T-helper 1 cell (primary cell): Measurements from ENCODE around the gene KCNK18.

ENCODE experiments used
- DNase-seq, 5 donors: peaks; one replicate each; pipeline ENCODE4 v3.0.0-alpha.2; 2012 to 2020
- total RNA-seq, 4 donors: gene quantifications; one replicate each; lab custom pipeline; 2026; lab: John Stamatoyannopoulos, UW

KCNK18 gene
- total RNA-seq: 0 reads per million in 4 donors

DNA sequence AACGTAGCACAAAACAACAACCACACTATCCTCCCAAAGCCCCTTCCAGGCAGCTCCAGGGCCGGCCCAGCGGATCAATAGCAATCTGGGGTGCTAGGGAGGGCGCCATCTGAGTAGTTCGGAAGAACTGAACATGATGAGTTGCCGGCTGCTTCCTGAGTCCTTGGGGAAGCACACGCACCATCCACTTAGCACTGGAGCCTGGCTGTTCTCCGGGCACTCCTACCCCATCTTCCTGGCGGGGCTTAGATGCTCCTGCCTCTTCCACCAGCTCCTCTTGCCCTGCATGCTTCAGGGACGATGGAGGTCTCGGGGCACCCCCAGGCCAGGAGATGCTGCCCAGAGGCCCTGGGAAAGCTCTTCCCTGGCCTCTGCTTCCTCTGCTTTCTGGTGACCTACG, at the start of gene KCNK18:
TSS of gene KCNK18 (plus strand) at position 301 of the 400 bp plus-strand sequence. CDS start at position 301, 0 bp downstream.
- no peak for DNase-seq

DNA sequence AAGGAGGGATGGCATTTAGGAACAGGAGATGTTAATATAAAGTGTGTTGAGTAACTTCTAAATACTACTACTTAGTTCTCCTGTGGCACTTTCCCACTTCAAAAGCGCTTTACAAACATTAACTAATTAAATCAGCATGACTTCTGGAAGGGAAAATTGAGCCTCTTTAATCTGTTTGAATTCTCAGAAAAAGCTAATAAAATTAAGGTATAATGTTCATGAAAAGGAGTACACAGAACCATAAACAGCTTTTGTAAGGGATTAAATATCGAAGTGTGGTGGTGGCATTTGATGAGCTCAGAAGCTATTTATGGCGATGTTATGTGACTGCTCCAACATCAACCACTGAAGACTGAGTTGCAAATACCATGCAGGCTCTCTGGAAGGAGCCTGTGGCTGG, 49.0 kb upstream of the KCNK18 start:
- no peak for DNase-seq

DNA sequence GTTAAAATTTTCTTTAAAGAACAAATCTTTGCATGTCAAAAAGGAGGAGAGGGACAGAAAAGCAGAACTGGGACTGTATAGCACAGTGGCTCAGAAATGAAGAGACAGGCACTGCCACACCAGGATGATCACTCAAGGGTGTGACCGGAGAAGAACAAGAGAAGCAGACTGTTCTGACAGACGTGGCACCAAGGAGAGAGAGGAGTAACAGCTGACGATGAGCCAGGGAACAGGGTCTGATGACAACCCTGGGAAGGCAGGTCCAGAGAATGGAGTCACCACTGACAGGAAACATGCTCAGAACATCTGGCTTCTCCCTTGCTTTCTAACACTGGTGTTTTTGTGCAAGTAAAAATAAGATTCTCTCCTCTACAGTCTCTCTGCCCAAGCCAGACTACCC, 44.6 kb upstream of the KCNK18 start:
- no peak for DNase-seq

DNA sequence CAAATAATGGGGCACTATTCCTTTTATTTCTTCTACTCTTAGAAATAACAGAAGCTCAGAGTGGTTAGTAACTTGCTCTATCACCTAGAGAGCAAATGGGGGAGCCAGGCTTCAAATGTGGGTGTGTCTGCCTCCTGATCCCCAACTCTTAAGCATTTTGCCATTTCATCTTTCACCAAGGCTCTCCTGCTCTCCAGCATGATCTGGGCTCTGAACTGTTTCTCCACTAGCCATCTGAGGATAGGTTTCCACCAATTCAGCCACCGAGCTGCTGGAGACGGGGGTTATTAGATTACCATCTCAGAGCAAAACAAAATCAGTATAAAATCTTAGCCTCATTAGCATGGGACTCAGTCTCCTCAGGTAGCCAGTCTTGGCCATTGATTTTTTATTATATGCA, 39.0 kb upstream of the KCNK18 start:
- DNase-seq: no peak

DNA sequence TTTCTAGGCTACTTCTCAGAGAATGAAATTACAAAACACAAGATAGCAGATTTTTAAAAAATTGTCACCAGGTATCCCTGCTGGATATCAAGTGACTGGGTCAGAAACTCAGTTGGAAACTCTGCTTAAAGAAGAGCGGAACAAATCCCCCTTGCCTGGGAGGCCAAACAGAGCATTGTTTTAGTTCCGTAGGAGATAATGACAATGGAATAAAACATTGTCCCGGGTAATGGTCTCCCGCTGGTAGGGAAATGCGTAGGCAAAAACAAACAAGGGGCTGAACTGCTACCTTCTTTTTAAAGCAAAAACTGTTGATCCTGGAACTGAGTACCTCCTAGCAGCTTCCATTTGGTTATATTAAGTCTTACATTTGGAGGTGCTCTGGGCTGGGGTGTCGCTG, 37.9 kb upstream of the KCNK18 start:
- no peak for DNase-seq

DNA sequence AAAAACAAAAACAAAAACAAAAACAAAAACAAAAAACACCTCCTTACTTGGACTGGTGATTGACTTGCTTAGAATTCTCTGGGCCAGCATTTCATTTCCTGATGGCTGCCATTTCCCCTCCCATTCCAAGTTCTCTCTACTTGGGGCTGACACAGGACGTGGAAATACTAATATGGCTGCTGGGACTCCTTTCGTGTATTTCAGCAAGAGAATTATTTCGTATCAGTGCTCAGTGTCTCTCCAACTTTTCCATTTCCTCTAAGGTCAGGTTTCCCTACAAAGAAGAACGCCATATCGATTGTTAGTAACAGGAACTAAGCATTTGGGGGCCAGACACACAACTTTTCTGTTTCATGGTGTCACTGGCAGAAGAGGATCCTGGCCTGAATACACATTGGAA, 36.7 kb upstream of the KCNK18 start:
- DNase-seq: no peak

DNA sequence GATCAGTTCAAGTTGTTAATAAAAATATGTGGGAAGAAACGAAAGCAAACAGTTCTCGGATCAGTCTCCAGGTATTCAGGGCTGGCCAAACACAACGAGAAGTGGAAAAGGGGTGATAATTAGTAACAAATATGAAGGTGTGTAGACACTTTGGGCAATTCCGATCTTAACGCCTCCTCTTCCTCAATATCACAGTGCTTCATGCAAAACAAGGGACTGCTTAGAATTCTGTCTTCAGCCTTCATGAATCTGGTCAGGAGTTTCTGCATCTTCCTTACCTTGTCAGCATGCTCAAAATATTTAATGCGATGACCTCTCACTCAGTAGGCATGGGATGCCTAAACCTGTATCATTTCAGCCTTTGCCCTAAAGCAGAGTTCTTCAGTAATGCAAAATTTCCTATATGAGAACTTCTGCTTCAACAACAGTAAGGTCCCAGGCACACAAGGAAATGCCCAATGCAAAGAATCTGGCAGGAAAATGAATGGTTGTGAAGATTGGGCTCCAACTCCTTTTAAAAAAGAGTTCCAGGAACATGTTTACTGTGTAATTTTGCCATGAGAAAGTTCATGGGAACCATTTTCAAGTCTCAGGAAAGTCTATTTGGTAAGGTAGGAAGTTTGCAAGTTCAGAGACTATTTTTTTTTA, 35.8 kb upstream of the KCNK18 start:
- no peak for DNase-seq

DNA sequence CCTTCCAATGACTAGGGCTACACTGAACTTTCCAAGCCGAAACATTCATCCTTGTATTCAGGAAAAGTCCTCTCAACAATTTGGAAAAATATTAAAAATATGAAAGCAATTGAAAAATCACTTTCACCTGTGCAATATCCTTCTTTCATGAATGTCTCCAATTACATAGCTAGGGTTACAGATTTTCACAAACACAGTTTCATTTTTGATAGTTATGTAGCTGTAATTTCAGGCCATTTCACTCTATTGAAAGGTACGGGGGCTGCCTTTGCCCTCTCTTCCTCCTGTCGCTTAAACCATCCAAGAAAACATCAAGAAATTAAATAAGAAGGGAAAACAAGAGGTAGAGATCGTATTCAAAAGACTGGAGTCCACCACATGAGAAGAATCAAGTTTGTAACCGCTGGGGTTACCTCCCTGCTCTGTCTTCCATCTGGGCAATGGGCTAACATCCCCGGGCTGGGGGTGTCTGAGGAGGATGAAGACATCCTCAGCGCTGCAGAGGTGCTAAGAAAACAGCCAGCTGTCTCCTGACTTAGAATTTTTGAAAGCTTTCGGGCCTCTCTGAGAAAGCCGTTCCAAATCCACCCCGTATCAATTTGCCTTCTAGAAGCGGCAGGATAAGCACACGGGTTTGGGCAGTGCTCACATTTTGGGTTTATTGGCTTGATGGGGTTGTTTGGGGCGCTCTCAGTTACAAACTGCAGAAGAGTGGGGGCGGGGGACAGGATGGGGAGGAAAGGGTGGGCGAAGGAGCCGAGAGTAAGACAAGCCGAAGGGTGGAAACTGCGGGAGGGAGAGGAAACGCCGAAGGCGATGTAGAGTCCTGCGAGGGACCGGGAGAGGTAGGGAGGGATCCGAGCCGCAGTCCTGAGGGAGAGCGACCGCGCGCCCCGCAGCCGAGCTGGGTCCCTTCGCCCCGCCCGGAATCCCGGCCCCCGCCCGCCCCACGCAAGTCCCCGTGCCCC, 34.9 kb upstream of the KCNK18 start:
- no peak for DNase-seq

DNA sequence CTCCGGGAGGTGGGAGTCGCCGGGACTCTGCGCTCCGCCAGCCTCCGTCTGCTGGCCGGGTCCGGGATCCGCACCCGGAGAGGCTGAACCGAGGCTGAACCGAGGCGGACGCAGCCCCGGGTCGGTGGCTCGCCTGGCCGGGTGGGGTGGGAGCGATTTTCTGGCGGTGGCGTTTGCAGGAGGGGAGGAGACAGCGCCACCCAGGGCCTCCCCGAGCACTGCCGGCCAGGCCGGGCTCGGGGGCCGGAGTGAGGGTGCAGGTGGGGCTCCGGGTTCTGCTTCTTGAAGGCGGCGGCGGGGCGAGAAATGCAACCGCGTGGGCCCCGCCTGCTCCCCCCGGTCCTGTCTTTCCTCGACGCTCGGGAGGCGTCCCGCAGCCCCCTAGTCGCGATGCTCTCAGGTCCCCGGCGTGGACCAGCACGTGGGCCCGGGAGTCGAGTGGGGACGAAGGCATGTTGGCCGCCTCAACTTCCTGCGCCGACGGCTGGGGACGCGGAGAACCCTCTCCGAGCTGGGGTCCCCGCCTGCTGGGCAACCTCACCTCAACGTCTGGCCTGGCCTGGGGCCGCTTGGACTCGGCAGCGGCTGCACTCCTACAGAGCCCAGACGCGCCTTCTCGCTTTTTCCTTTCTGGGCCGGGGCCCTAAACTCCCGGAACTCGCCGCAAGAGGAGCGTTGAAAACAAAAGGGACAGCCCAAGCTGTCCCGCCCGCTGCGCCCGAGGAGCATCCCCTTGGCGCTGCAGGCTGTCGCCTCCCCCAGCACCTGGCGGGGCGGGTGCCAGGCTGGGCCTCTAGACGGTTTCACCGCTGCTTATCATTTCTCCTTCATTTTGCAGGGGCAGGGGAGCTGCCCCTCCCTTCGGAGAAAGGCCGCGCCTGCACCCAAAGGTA, 34.0 kb upstream of the KCNK18 start:
- DNase-seq: no peak

DNA sequence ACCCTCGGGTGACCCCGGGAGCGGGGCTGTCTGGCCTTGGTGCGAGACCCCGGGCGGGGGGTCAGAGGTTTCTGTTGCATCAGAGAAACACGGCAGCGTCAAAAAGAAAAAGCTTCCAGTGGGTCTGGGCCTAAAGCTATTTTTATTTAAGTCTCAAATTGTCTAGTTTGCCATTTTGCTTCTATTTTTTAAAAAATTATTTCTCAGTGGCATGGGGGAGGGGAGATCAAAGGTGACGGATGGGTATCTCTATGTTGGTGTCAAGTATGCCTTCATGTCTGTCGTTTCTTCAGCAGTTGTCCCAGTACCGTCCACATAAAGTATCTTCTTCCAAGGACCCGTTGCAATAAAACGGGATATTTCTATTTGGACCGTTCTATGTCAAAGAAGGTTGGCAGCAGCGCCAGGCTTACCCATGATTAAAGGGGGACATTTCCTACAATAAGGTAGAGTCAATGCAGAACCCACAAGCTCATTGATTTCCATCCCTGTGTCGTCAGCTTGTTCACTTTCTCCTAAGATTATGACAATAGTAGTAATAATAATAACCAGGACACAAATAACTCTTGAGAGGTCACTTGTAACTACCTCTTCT, 33.2 kb upstream of the KCNK18 start:
- DNase-seq: no peak

DNA sequence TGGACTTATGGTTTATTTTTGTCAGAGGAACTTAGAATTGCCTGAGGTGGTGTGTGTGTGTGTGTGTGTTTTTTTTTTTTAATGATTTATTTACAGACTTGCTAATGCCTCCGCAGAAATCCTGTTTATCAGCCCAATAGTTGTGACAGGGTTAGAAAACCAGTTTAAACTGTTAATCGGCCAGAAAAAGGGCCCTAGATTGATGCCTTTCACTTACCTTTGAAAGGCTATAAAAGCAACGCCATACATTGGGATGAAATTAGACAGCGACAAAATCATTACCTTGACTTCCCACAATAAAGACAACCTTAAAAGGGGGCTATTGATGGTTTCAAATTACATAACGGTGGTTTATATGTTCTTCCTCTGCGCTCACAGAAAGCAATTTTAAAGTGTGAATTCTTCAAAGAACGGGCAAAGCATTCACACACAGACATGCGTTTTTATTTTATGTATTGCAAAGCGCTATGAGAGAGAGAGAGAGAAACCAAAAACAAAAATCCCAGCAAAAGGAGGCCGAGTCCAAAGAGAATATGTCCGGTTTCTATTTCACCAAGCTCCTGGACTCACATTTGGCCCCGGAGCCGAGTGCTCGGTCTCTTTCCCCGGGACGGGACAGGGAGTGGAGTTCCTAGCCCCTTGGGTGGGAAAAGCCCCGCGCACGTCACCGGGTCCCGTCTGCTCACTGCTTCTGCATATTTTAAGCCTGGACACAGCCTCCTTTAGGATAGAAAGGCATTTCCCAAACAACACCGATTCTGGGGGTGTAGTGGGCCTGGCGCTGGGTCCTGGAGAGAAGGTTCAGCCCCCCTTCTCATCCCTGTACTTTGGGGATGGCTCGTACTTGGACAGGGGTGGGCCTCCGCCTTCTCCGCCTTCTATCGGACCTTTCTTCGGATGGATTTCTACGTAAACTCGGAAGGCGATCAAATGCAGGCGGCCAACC, 32.4 kb upstream of the KCNK18 start:
- no peak for DNase-seq

DNA sequence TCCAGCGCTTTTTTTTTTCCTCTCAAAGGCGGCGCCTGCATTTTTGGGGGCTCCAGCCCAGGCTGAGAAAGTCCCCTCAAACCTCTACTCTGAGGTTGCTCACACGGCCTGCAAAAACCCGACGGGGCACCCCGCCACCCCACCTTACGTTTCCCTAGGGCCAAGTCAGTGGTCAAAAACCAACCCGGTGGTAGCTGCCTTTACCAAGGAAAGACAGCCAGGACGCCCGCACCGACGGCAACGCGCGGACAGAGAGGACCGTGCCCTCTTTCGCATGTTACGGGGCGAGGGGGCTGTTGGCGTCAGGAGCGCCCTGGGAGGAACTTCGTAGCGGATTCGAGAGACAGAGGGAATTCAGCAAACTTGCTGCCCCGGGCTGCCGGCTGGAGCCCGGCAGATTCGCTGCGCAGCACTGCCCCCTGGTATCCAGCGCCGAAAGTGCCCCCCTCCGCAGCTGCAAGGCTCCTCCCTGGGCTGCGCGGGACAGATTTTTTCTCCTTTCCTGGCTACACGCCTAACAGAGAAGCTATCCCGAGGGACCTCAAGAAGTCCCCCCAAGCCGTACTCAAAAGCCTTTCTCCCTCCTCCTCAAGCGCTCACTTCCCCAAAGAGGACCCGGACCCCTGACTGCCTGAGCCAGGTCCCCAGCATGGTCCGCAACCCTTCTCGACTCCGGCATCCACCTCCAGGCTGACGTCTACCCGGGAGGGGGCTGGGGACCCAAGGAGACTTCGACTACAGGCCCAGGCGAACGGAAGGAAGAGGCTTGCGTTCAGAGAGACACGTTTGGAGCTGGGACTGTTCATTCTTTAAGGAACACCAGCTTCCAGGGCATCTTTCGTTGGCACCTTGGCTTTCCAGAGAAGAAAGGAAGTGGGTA, 31.5 kb upstream of the KCNK18 start:
- no peak for DNase-seq

DNA sequence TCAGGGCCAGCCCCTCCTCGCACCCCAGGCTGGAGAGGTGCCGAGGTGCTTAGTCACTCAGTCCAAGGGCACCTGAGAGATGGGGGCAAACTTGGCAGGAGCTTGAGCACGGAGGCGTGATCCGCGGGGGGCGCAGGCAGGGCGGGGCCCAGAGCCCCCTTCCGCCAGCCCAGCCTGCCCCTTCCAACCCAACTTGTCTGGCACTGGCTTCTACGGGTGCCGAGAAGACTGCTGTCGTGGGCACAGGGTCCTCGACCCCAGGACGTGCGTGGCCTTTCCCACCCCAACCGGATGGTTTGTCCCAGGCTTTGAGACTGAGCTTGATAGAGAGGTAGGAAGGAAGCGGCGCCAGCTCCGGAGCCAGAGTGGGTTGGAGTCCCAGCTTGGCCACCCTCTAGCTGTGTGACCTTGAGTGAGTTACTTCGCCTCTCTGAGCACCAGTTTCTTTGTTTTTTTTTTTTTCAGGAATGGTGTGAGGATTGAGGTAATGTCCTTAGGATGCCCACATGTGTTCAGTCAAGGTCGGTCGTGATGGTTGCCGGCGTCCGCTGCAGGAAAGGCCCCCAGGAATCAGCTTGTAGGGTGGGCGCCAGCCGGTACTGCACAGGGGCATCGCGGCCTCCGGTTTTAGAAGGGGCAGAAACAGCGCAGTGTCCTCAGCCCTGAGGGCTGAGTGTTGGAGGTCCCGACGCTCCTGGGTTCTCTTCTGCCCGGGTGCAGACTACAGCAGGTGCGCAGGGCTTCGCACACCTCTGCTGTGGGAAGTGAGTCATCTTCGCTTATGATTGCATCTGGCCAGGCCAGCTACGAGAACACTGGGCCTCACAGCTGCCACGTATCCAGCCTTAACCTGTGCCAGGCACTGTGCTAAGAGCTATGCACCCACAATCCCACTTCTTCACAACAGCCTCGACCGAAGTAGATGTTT, 30.6 kb upstream of the KCNK18 start:
- no peak for DNase-seq

DNA sequence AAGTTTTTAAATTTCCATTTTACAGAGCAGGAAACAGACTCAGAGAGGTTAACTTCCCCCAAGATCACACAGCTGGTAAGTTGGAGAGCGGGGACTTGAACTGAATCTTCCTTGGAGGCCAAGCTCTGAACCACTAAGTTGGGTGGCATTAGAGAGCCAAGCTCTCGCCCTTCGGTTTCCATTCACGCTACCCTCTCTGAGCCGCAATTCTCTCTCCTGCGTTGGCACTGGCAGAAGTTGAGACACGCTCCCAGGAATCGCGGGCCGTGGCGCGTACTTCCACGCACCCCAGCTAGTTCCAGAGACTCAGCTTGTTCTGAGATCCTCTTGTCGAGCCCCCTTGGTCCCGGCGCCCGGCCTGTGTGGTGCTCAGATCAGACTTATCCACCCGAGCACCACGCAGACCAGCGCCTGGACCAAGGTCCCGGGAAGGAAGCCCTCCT, 29.9 kb upstream of the KCNK18 start:
- DNase-seq: no peak

DNA sequence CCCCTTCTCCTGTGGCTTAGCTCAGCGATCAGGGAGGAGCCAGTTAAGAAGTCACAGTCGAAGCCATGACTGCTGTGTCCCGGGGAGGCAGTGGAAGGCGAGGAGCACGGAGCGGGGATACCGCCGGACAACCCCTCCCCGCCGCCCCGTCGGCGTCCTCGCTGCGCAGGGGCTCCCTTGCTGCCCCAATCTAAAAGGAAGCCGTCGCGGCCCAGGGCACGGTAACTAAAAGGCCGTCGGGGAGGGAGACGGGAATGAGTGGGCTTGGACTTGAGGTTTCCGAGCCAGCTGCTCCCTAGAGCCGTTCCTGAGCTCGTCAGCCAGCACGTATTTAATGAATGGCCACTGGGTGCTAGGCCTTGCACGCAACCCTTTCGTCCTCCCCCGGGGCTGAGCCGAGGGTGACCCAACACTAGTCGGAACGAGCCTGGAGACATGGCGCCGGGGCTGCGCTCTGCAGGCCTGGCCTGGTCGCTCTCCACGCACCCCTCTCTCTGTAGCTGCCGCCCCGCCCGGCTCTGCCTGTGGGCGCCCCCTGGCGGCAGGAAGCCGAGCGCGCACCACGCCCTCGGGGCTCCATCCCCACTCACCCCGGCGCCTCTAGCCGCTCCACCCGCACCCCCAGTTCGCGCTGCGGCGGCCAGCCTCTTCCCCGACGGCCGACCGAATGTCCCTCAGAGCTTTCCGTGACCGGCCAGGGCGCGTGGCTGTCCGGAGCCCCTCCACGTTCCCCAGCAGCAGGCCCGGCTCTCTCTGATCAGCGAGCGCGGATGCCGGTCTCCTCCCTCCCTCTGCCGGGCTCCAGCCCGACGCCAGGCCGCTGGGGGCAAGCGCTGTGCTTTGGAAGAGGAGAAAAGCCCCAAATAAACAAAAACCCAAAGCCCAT, 29.3 kb upstream of the KCNK18 start:
- peak; percentile 36 to 59 (median 49) for DNase-seq

DNA sequence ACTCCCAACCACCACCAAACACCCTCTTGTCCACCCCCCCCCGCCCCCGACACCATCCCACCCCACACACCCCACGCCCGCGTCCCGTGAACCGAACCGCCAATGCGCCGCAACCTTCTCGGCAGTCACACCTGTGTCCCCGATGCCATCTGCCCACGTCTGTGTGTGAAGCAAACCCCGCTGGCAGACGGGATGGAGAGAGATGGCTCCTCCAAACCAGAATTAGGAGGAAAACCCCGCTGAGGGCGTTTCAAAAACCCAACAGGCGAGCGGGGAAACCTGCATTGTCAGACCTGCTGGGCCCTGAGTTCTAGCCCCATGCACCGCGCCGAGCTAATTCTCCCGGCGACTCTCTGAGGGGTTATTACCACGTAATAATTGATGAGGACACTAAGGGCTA, 28.6 kb upstream of the KCNK18 start:
- DNase-seq: no peak

DNA sequence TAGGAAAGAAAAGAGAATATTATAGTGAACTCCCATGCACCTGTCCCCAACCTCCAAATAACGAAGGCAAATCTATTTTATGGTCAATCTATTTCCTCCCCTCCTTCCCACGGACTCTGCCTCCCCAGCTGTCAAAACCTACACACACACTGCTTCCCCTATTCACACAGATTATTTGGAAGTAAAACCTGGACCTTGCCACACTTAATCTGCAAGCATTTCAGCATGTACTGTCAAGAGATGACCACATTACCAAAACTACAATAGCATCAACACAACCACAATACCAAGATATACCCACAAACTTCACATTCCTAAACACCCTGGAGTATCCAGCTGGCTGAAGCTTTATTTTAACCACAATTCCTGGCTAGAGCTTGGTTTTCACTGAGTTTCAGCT, 27.8 kb upstream of the KCNK18 start:
- no peak for DNase-seq

DNA sequence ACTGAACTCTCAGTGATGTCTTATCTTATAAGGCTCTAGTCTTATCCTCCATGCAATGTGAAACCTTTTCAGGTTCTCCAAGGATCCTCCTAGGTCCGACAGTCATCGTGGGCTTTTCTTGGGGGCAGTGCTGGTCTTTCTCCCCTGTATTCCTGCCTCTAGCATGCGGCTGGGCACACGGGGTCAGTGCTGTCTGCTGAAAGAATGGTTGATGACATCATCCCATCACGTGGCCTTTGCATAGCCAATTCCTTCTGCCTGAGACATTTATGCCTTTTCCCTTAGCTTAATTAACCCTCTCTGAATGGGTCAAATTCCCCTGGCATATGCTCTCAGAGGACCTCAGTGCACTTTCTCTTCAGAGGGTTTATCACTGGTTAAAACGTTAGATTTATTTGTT, 27.0 kb upstream of the KCNK18 start:
- no peak for DNase-seq
